Keratinocyte (primary cell): Measurements from ENCODE around the gene FBH1. TPM values are rescaled to one million over a fixed set of nuclear protein-coding genes. Genes with fewer than 3 reads are reported as not detected.
"Not testable (repeated sequence)": the region's sequence is repeated elsewhere in the genome, so short reads cannot be mapped to it uniquely, and the experiment has no call there.

Experiments
- DNase-seq: peaks from one replicate; pipeline ENCODE4 v3.0.0-alpha.2; 2011; ENCODE audit warnings: low read depth, missing footprints, low spot score
- FAIRE-seq: peaks from 2 replicates; lab custom pipeline; 2011; peaks lifted over from hg19 to GRCh38; lab: Jason Lieb, UNC
- H2AFZ ChIP-seq: 2 replicates; pipeline ENCODE4 v1.6.0; 2012; ENCODE audit warnings: low read length, control low read depth, inconsistent platforms; ENCODE audit not compliant: control insufficient read depth
- H3K27ac ChIP-seq: 2 replicates; pipeline ENCODE4 v1.5.1; 2011; ENCODE audit warnings: low read length; ENCODE audit not compliant: control insufficient read depth, insufficient read depth
- H3K27me3 ChIP-seq: 3 replicates; pipeline ENCODE4 v1.6.0; 2011; ENCODE audit warnings: low read length; ENCODE audit not compliant: control insufficient read depth, insufficient read depth; ENCODE audit errors: extremely low read depth
- H3K36me3 ChIP-seq, 2 experiments: 2 replicates in 1 of 2; 3 replicates in 1 of 2; pipeline ENCODE4 v1.5.1; 2011; ENCODE audit warnings: low read length in 2 of 2, mild to moderate bottlenecking in 1 of 2; ENCODE audit not compliant: control insufficient read depth in 2 of 2, insufficient read depth in 2 of 2; ENCODE audit errors: extremely low read depth in 1 of 2
- H3K4me1 ChIP-seq: 3 replicates; pipeline ENCODE4 v1.5.1; 2011; ENCODE audit warnings: low read length; ENCODE audit not compliant: control insufficient read depth, insufficient read depth; ENCODE audit errors: extremely low read depth
- H3K4me2 ChIP-seq: 3 replicates; pipeline ENCODE4 v1.6.0; 2011; ENCODE audit warnings: low read depth, low read length; ENCODE audit not compliant: control insufficient read depth, insufficient read depth; ENCODE audit errors: extremely low read depth
- H3K4me3 ChIP-seq, 3 experiments: fragments of 200-600 bp in 1 of 3; sonication (generic) in 1 of 3; 2 replicates in 2 of 3; 3 replicates in 1 of 3; pipeline ENCODE4 v1.5.1; 2011 to 2016; ENCODE audit warnings: low read length in 3 of 3, mild to moderate bottlenecking in 3 of 3, control low read depth in 2 of 3, inconsistent platforms in 1 of 3, low read depth in 1 of 3, mixed read lengths in 1 of 3, mixed run types in 1 of 3, moderate library complexity in 1 of 3; ENCODE audit not compliant: control insufficient read depth in 2 of 3, insufficient read depth in 2 of 3; ENCODE audit errors: extremely low read depth in 1 of 3
- H3K79me2 ChIP-seq: 2 replicates; pipeline ENCODE4 v1.6.0; 2012; ENCODE audit warnings: low read length; ENCODE audit not compliant: control insufficient read depth, insufficient read depth
- H3K9ac ChIP-seq: 3 replicates; pipeline ENCODE4 v1.6.0; 2011; ENCODE audit warnings: low read length; ENCODE audit not compliant: control insufficient read depth, insufficient read depth; ENCODE audit errors: extremely low read depth
- H3K9me1 ChIP-seq: 3 replicates; pipeline ENCODE4 v1.6.0; 2011; ENCODE audit warnings: low read length; ENCODE audit not compliant: control insufficient read depth, insufficient read depth; ENCODE audit errors: extremely low read depth
- H3K9me3 ChIP-seq: 2 replicates; pipeline ENCODE4 v1.5.1; 2012; ENCODE audit warnings: low read depth, low read length; ENCODE audit not compliant: control insufficient read depth
- H4K20me1 ChIP-seq: 3 replicates; pipeline ENCODE4 v1.6.0; 2011; ENCODE audit warnings: low read length; ENCODE audit not compliant: control insufficient read depth, insufficient read depth; ENCODE audit errors: extremely low read depth
- CTCF ChIP-seq, 3 experiments: IDR thresholded peaks in 1 of 3; conservative IDR thresholded peaks in 1 of 3; optimal IDR thresholded peaks in 1 of 3; 2 replicates in 2 of 3; 3 replicates in 1 of 3; pipeline versions ENCODE3 to v1.5.1; 2011; ENCODE audit warnings: low read length in 3 of 3, mild to moderate bottlenecking in 3 of 3, moderate library complexity in 2 of 3, control low read depth in 1 of 3, inconsistent platforms in 1 of 3; ENCODE audit not compliant: insufficient read depth in 2 of 3; ENCODE audit errors: extremely low read depth in 1 of 3
- EZH2 ChIP-seq: IDR thresholded peaks from one replicate; pipeline ENCODE4 v1.6.1; 2012; ENCODE audit warnings: inconsistent platforms, mild to moderate bottlenecking, low read length, moderate library complexity
- dilution Hi-C: fragments of 300-500 bp; cut with MboI; formaldehyde crosslinking; loops from one replicate; pipeline ENCODE4 v1.7.0; 2020; ENCODE audit warnings: low sequenced_read_pairs; ENCODE audit not compliant: extremely low pct_ligation_motif_present
- polyA plus RNA-seq, 5 experiments: library from polyadenylated mRNA; depleted of rRNA in 3 of 5; stranded (reverse) in 3 of 5; stranded (forward) in 1 of 5; unstranded in 1 of 5; fragments of >200 nt; gene quantifications; 1 replicate in 1 of 5; 2 replicates in 3 of 5; 3 replicates in 1 of 5; pipeline versions ENCODE4 v1.2.1 to v1.2.3, GENCODE V29; 2011 to 2012; ENCODE audit warnings: missing spikeins in 2 of 5, low read depth in 1 of 5, low replicate concordance in 1 of 5

The FBH1 gene
- polyA plus RNA-seq, 1 donor (not counting 4 experiments of a cell fraction or from before 2014, with no cell fraction given), result 61.8 TPM

GRCh38 chr10:5844345-5845055 is 45.5 kb upstream of the FBH1 start:
- no peaks in the 10 kb centered on the region for H3K79me2 ChIP-seq
- dilution Hi-C loops, result no loop called here
- no peak overlapping the region for H3K9ac ChIP-seq
- H4K20me1 ChIP-seq, result no peaks in the 10 kb centered on the region
- H3K36me3 ChIP-seq, result no peaks in the 10 kb centered on the region
- no peak for FAIRE-seq
- H3K27me3 ChIP-seq, result no peaks in the 10 kb centered on the region
- no peak overlapping the region for H3K27ac ChIP-seq
- H3K9me3 ChIP-seq, result no peaks in the 10 kb centered on the region
- TF ChIP-seq CTCF (optimal IDR thresholded peaks at IDR 0.05 in 1 of 3, IDR thresholded peaks at IDR 0.05 in 1 of 3, conservative IDR thresholded peaks at IDR 0.05 in 1 of 3; ENCODE audit: extremely low read depth in 1 of 3, insufficient read depth in 2 of 3, low read length in 3 of 3) (no peak), EZH2 (no peak)
- no peak overlapping the region for H2AFZ ChIP-seq
- peak overlapping the region; percentile 11 for H3K4me2 ChIP-seq
- peak; percentile 1 for DNase-seq
- H3K9me1 ChIP-seq, result no peaks in the 10 kb centered on the region
- no peaks in the 10 kb centered on the region for H3K4me1 ChIP-seq
- no peak overlapping the region for H3K4me3 ChIP-seq

- FAIRE-seq, H3K4me3 ChIP-seq, H4K20me1 ChIP-seq, DNase-seq, H3K4me2 ChIP-seq, H3K79me2 ChIP-seq, H2AFZ ChIP-seq, dilution Hi-C loops, H3K9me3 ChIP-seq, H3K27me3 ChIP-seq, H3K4me1 ChIP-seq, H3K9me1 ChIP-seq, H3K36me3 ChIP-seq, H3K27ac ChIP-seq, H3K9ac ChIP-seq: not testable (repeated sequence)
Measured at GRCh38 chr10:5846667-5847066, 43.4 kb upstream of the FBH1 start.

GRCh38 chr10:5854131-5854475 is 35.9 kb upstream of the FBH1 start:
- dilution Hi-C loops, result no loop called here
- Histone ChIP-seq H2AFZ (no peak overlapping the region), H3K27ac (no peak overlapping the region), H4K20me1 (no peaks in the 10 kb centered on the region), H3K4me2 (no peak overlapping the region), H3K9ac (no peak overlapping the region), H3K27me3 (peaks cover 6% of the 10 kb centered on the region), H3K4me1 (no peaks in the 10 kb centered on the region), H3K36me3 (no peaks in the 10 kb centered on the region), H3K9me3 (no peaks in the 10 kb centered on the region), H3K79me2 (no peaks in the 10 kb centered on the region), H3K4me3 (no peak overlapping the region), H3K9me1 (no peaks in the 10 kb centered on the region)
- no peak for FAIRE-seq
- DNase-seq, result no peak
- no peak for TF ChIP-seq EZH2
- no peak for TF ChIP-seq CTCF (optimal IDR thresholded peaks at IDR 0.05 in 1 of 3, IDR thresholded peaks at IDR 0.05 in 1 of 3, conservative IDR thresholded peaks at IDR 0.05 in 1 of 3; ENCODE audit: extremely low read depth in 1 of 3, insufficient read depth in 2 of 3, low read length in 3 of 3)
